Subcutaneous adipose tissue (tissue), 4 donors: ENCODE results near the gene CCNF. TPM values are rescaled to one million over a fixed set of nuclear protein-coding genes. Genes with fewer than 3 reads are reported as not detected.

ENCODE experiments used
- total RNA-seq, 4 donors: library from RNA; depleted of rRNA; stranded (reverse); fragments of >200 nt; gene quantifications; one replicate each; pipeline ENCODE4 v1.1.0, GENCODE V29; 2016
- TF ChIP-seq, protein P1 (sequence below): fragments of 450-650 bp; IDR thresholded peaks from one replicate; pipeline ENCODE4 v1.5.1; 2016; ENCODE audit warnings: low read depth, mild to moderate bottlenecking, control low read depth, antibody characterized with exemption, moderate library complexity

Gene CCNF
- total RNA-seq, 4 donors from 2014 or later = 1.8 to 5.1 (median 2.0) TPM

DNA sequence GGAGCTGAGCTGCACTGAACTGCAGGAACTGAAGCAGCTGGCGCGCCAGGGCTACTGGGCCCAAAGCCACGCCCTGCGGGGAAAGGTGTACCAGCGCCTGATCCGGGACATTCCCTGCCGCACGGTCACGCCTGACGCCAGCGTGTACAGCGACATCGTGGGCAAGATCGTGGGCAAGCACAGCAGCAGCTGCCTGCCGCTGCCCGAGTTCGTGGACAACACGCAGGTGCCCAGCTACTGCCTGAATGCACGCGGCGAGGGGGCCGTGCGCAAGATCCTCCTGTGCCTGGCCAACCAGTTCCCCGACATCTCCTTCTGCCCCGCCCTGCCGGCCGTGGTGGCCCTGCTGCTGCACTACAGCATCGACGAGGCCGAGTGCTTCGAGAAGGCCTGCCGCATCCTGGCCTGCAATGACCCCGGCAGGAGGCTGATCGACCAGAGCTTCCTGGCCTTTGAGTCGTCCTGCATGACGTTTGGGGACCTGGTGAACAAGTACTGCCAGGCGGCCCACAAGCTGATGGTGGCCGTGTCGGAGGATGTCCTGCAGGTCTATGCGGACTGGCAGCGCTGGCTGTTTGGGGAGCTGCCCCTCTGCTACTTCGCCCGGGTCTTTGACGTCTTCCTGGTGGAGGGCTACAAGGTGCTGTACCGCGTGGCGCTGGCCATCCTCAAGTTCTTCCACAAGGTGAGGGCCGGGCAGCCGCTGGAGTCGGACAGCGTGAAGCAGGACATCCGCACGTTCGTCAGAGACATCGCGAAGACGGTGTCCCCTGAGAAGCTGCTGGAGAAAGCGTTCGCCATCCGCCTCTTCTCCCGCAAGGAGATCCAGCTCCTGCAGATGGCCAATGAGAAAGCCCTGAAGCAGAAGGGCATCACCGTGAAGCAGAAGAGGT is 67.2 kb downstream of the CCNF start:
- TF ChIP-seq, protein P1, sequence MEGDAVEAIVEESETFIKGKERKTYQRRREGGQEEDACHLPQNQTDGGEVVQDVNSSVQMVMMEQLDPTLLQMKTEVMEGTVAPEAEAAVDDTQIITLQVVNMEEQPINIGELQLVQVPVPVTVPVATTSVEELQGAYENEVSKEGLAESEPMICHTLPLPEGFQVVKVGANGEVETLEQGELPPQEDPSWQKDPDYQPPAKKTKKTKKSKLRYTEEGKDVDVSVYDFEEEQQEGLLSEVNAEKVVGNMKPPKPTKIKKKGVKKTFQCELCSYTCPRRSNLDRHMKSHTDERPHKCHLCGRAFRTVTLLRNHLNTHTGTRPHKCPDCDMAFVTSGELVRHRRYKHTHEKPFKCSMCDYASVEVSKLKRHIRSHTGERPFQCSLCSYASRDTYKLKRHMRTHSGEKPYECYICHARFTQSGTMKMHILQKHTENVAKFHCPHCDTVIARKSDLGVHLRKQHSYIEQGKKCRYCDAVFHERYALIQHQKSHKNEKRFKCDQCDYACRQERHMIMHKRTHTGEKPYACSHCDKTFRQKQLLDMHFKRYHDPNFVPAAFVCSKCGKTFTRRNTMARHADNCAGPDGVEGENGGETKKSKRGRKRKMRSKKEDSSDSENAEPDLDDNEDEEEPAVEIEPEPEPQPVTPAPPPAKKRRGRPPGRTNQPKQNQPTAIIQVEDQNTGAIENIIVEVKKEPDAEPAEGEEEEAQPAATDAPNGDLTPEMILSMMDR = no peak

DNA sequence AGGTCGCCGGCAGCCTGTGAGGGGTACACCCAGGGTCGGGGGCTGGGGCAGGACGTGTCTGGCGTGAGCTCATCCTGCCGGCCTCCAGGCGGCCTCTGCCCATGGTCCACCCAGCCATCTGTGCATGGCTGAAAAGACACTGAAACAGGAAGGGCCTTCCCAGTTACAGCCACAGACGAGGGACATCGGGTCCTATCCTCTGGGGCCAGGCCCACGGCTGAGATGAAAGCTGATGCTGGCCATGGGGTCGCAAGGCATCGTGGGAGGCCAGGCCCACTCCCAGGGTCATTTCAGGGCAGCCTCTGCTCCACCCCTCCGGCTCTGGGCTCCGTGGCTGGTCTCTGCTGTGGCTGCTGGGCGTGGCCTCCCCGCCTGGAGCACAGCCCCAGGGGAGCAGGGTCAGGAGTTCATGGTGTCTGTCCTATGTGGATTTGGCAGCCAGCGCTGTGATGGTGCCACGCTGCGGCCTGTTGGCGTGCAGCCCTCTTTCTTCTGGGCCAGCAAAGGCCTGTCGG is 67.9 kb downstream of the CCNF start:
- TF ChIP-seq, protein P1 = no peak

DNA sequence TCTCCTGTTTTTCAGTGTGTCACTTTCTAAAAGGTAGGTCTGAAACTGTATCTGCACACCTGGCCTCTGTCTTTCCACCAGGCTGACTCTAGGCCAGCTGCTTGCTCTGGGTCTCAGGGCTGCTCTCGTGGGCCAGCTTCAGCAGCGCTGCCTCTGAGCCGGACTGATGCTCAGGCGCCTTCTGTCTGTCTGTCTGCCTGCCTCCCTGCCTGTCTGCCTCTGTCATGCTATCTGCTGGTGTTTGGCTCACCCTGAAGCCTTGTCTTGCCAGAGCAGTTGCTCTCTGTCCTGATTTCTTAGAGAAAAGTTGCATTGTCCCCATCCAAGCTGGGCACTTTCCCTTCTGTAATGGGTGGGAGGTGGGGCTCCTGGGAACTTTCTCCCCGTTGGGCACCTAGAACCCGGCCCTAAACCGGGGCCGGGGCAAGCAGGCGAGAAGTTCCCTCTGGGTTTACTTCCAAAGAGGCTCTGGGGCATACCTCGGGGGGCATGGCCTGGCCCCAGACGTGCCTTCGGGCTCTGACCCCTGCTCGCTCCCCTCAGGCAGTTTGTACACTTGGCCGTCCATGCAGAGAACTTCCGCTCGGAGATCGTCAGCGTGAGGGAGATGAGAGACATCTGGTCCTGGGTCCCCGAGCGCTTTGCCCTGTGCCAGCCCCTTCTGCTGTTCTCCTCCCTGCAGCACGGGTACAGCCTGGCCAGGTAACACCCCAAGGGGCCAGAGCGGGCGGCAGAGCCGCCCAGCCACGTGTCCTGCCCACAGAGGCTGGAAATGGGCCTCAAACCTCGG is 68.6 kb downstream of the CCNF start:
- TF ChIP-seq, protein P1 = no peak

DNA sequence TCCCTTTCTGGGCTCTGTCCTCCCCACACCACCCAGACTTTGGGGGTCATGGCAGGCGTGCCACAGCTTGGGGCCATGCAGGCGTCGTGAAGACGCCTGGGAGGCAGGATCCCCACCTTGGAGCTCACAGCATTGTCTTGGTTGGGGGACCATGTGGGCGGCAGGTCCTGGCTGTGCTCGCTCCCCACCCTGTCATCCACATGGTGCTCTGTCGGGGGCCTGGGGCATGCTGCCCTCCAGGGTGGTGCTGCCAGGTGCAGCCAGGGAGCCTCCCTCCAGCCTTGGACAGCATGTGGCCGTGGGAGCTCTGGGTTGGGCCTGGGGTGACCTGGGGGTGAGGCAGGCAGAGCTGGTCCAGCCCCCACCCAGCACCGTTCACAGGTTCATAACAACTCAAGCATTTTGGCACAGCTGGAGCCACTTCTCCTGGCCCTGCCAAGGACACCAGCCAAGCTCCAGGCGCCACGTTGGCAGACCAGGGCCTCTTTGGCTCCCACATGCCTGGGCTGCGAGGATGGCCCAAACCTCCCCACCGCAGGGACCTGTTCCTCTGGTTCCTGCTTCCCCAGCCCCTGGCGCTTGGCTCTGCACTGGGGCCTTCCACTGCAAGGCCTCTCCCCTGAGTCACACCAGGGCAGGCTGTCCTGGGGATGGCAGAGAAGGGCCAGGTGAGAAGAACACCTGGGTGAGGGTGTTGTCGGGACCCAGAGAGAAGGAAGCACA is 69.4 kb downstream of the CCNF start:
- TF ChIP-seq, protein P1 = no peak

DNA sequence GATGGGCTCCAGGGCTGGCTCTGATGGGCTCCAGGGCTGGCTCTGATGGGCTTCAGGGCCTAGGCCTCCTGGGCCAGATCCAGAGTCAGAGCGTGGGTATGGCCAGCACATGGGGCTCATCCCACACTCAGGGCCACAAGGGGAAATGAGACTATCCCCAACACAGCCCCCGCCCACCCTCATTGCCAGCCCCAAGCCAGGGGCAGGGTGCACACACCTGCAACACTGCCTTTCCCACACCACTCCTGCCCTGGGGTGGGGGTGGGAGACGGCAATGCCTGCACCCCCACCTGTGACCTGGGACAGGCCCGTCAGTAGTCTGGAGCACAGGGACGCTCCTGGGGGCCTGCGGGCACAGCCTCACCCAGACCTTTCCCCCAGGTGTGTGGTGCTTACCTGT is 70.2 kb downstream of the CCNF start:
- TF ChIP-seq, protein P1 = no peak

DNA sequence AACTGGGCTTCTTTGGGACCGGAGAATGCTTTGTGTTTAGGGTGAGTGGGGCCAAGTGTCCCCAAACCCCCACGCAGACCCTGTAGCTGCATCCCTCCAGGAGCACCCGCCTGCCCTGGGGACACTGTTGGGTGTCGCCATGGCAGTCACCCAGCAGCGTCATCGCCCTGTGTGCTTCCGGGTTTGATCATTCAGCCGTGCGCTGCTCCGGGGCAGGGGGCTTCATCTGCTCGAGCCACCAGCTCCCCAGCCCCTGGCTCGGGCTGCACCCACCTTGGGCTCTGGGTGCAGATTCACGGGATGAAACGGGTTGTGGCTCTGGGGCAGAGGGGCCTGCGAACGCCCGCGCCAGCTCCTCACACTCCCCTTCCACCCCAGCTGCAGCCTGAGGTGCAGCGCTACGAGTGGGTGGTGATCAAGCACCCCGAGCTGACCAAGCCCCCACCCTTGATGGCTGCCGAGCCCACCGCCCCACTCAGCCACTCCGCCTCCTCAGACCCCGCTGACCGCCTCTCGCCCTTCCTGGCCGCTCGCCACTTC is 70.7 kb downstream of the CCNF start:
- TF ChIP-seq, protein P1 = no peak
